B cell (primary cell): ENCODE results near the gene TMEM63A. TPM values are rescaled to one million over a fixed set of nuclear protein-coding genes. Genes with fewer than 3 reads are reported as not detected.

ENCODE experiments used
- ATAC-seq: fragments of 200-7000 bp; cut with Tn5 transposase; one replicate; pipeline ENCODE4 v1.10.0; 2021; ENCODE audit warnings: low read depth, mild to moderate bottlenecking, moderate number of reproducible peaks, moderate library complexity
- CTCF ChIA-PET: fragments of 350-600 bp; sonication (Branson Sonifier 250); formaldehyde crosslinking; loops from one replicate; lab custom pipeline; 2021; ENCODE audit warnings: antibody characterized with exemption, inconsistent platforms; lab: Charles Lee
- POLR2A ChIA-PET: fragments of 350-600 bp; sonication (Branson Sonifier 250); formaldehyde crosslinking; loops from one replicate; lab custom pipeline; 2021; ENCODE audit warnings: antibody characterized with exemption; lab: Charles Lee
- DNase-seq: peaks from one replicate; pipeline ENCODE4 v3.0.0; 2013
- H2AFZ ChIP-seq: 2 replicates; pipeline ENCODE4 v1.6.1; 2012; ENCODE audit warnings: mild to moderate bottlenecking, low read depth, low read length; ENCODE audit not compliant: insufficient read depth, poor library complexity, severe bottlenecking
- H3K27ac ChIP-seq, 2 donors: 1 replicate in 1 of 2; 2 replicates in 1 of 2; pipeline ENCODE4 v1.5.1; 2012 to 2013; ENCODE audit warnings: low read length in 2 of 2, mild to moderate bottlenecking in 2 of 2, moderate library complexity in 1 of 2
- H3K27me3 ChIP-seq, 4 experiments: fragments of 200-600 bp in 1 of 4; sonication (generic) in 1 of 4; replicated peaks in 1 of 4; 1 replicate in 2 of 4; 2 replicates in 2 of 4; pipeline versions ENCODE4 v1.6.1 to v1.7.0; 2013 to 2016; ENCODE audit warnings: low read length in 3 of 4, mild to moderate bottlenecking in 2 of 4, mixed read lengths in 1 of 4, moderate library complexity in 1 of 4; ENCODE audit not compliant: insufficient read depth in 4 of 4, control insufficient read depth in 3 of 4; ENCODE audit errors: control extremely low read depth in 1 of 4
- H3K36me3 ChIP-seq, 2 experiments: replicated peaks in 1 of 2; 1 replicate in 1 of 2; 2 replicates in 1 of 2; pipeline versions ENCODE4 v1.6.1 to v1.7.1; 2013; ENCODE audit warnings: low read length in 1 of 2; ENCODE audit not compliant: insufficient read depth in 2 of 2, control insufficient read depth in 1 of 2; ENCODE audit errors: control extremely low read depth in 1 of 2, extremely low read depth in 1 of 2
- H3K4me1 ChIP-seq, 2 donors: fragments of 200-600 bp in 1 of 2; sonication (generic) in 1 of 2; 1 replicate in 1 of 2; 2 replicates in 1 of 2; pipeline versions ENCODE4 v1.5.1 to v1.6.1; 2013 to 2017; ENCODE audit warnings: low read length in 2 of 2; ENCODE audit not compliant: control insufficient read depth in 2 of 2, insufficient read depth in 2 of 2
- H3K4me2 ChIP-seq: replicated peaks from 2 replicates; pipeline ENCODE3; 2012; ENCODE audit warnings: mild to moderate bottlenecking, low read depth, low read length; ENCODE audit not compliant: poor library complexity, severe bottlenecking
- H3K4me3 ChIP-seq, 5 experiments: fragments of 200-600 bp in 1 of 5; sonication (generic) in 1 of 5; 1 replicate in 3 of 5; 2 replicates in 2 of 5; pipeline versions ENCODE4 v1.5.1 to v1.7.0; 2011 to 2016; ENCODE audit warnings: low read length in 4 of 5, mild to moderate bottlenecking in 4 of 5, low read depth in 2 of 5, control low read depth in 1 of 5, moderate library complexity in 1 of 5; ENCODE audit not compliant: insufficient read depth in 1 of 5; ENCODE audit errors: control extremely low read depth in 1 of 5, extremely low read depth in 1 of 5
- H3K79me2 ChIP-seq: fragments of 200-600 bp; sonication (generic); one replicate; pipeline ENCODE4 v1.6.0; 2016; ENCODE audit warnings: low read length; ENCODE audit not compliant: control insufficient read depth, insufficient read depth
- H3K9ac ChIP-seq: fragments of 200-600 bp; sonication (generic); 2 replicates; pipeline ENCODE4 v1.6.1; 2017; ENCODE audit warnings: mild to moderate bottlenecking, low read length, moderate library complexity
- H3K9me3 ChIP-seq, 3 donors: one replicate each; pipeline versions ENCODE4 v1.6.1 to v1.7.1; 2013; ENCODE audit warnings: low read length in 2 of 3; ENCODE audit not compliant: control insufficient read depth in 2 of 3, insufficient read depth in 1 of 3; ENCODE audit errors: control extremely low read depth in 1 of 3
- H4K20me1 ChIP-seq: 2 replicates; pipeline ENCODE4 v1.6.0; 2012; ENCODE audit warnings: mild to moderate bottlenecking, low read length; ENCODE audit not compliant: insufficient read depth, control insufficient read depth, poor library complexity, severe bottlenecking
- H3K27ac Mint-ChIP-seq: one replicate; pipeline ENCODE4 v1.8.0; 2021; ENCODE audit warnings: mixed read lengths
- H3K27me3 Mint-ChIP-seq: one replicate; pipeline ENCODE4 v1.8.0; 2021; ENCODE audit warnings: mixed read lengths
- H3K4me1 Mint-ChIP-seq: one replicate; pipeline ENCODE4 v1.8.0; 2021; ENCODE audit warnings: mixed read lengths
- H3K4me3 Mint-ChIP-seq: one replicate; pipeline ENCODE4 v1.8.0; 2021; ENCODE audit warnings: mixed read lengths
- H3K9me3 Mint-ChIP-seq: one replicate; pipeline ENCODE4 v1.8.0; 2022; ENCODE audit warnings: mixed read lengths; ENCODE audit not compliant: insufficient read depth
- CTCF ChIP-seq: fragments of 200-600 bp; IDR thresholded peaks from one replicate; pipeline ENCODE4 v1.8.0; 2022; ENCODE audit warnings: antibody characterized with exemption, mild to moderate bottlenecking
- EZH2 ChIP-seq: IDR thresholded peaks from 2 replicates; pipeline ENCODE4 v1.6.1; 2012; ENCODE audit warnings: borderline replicate concordance, low read depth, mild to moderate bottlenecking, moderate library complexity, low read length; ENCODE audit not compliant: insufficient read depth, poor library complexity, severe bottlenecking
- WGBS: methylation state at CpG from one replicate; pipeline ENCODE4 v1.1.5; 2013; ENCODE audit warnings: missing lambda C conversion rate; ENCODE audit not compliant: insufficient coverage; 5-methylcytosine and 5-hydroxymethylcytosine counted together
- intact Hi-C: fragments of 100-400 bp; cut with micrococcal nuclease; formaldehyde crosslinking; loops from one replicate; pipeline ENCODE4 v1.10.0; 2022
- polyA plus RNA-seq: library from polyadenylated mRNA; depleted of rRNA; stranded (reverse); fragments of >200 nt; gene quantifications from 2 replicates; pipeline ENCODE4 v1.2.3, GENCODE V29; 2012
- total RNA-seq, 2 donors: library from RNA; stranded (reverse); fragments of 120-200 nt in 1 of 2; gene quantifications; 1 replicate in 1 of 2; 2 replicates in 1 of 2; pipeline versions ENCODE4 v1.2.3 to v1.2.4, GENCODE V29; 2013 to 2022

The TMEM63A gene
- total and polyA plus RNA-seq, 2 donors (not counting 1 experiment from before 2014, with no cell fraction given), result 209 to 238 TPM

- Histone ChIP-seq H3K9me3 (no peaks in the 10 kb centered on the region), H3K4me1 (peaks cover 2 to 6% of the 10 kb centered on the region in 2 donors), H4K20me1 (peaks cover 47% of the 10 kb centered on the region), H3K36me3 (peaks cover 1 to 83% of the 10 kb centered on the region in 2 experiments), H3K9ac (no peak overlapping the region), H3K4me2 (no peak overlapping the region), H3K27me3 (no peaks in the 10 kb centered on the region), H3K79me2 (peaks cover 18% of the 10 kb centered on the region), H3K4me3 (no peak overlapping the region), H3K27ac (no peak overlapping the region), H2AFZ (no peak overlapping the region)
- H3K4me1 Mint-ChIP-seq, result peaks cover 7% of the 10 kb centered on the region
- no peak overlapping the region for H3K4me3 Mint-ChIP-seq
- ATAC-seq (no peak), DNase-seq (no peak)
- 91% methylated on average over 6 of the region's 11 CpGs for WGBS
- H3K27me3 Mint-ChIP-seq, result no peaks in the 10 kb centered on the region
- ChIA-PET POLR2A (no interaction called here), CTCF (interaction anchor here (1.0 to 1.6 kb wide), 6 partner anchors 10 to 40 kb away, joined by 3 to 5 read pairs (median 4); partner anchors contain the start of gene TMEM63A)
- intact Hi-C loops, result no loop called here
- H3K27ac Mint-ChIP-seq, result no peak overlapping the region
- TF ChIP-seq CTCF, result no peak
- H3K9me3 Mint-ChIP-seq, result no peaks in the 10 kb centered on the region
Observed at GRCh38 chr1:225871359-225872074, 10.7 kb downstream of the TMEM63A start.

GRCh38 chr1:225870911-225871310 is 11.3 kb downstream of the TMEM63A start:
- no peak overlapping the region for H3K4me2 ChIP-seq
- no peaks in the 10 kb centered on the region for H3K9me3 ChIP-seq
- no peak overlapping the region for H3K4me3 ChIP-seq
- H3K4me3 Mint-ChIP-seq, result no peak overlapping the region
- H3K4me1 ChIP-seq, result peaks cover 8 to 12% of the 10 kb centered on the region in 2 donors
- H3K4me1 Mint-ChIP-seq, result peaks cover 11% of the 10 kb centered on the region
- H2AFZ ChIP-seq, result no peak overlapping the region
- intact Hi-C loops, result no loop called here
- H3K79me2 ChIP-seq, result peaks cover 13% of the 10 kb centered on the region
- no peak overlapping the region for H3K9ac ChIP-seq
- CTCF ChIA-PET, result interaction anchor here (0.7 to 1.6 kb wide), 5 partner anchors 11 to 91 kb away, joined by 3 to 5 read pairs (median 4); partner anchors contain the start of gene TMEM63A
- H3K27ac Mint-ChIP-seq, result no peak overlapping the region
- ATAC-seq (no peak), DNase-seq (no peak)
- WGBS, result 100% methylated on average over 3 of the region's 3 CpGs
- peaks cover 44% of the 10 kb centered on the region for H4K20me1 ChIP-seq
- POLR2A ChIA-PET, result no interaction called here
- H3K27ac ChIP-seq, result no peak overlapping the region
- peaks cover 1 to 83% of the 10 kb centered on the region in 2 experiments for H3K36me3 ChIP-seq
- H3K27me3 ChIP-seq, result no peaks in the 10 kb centered on the region
- no peaks in the 10 kb centered on the region for H3K9me3 Mint-ChIP-seq
- H3K27me3 Mint-ChIP-seq, result no peaks in the 10 kb centered on the region
- TF ChIP-seq CTCF (no peak), EZH2 (no peak)
